ENCODE results near the gene KTI12.

DNA sequence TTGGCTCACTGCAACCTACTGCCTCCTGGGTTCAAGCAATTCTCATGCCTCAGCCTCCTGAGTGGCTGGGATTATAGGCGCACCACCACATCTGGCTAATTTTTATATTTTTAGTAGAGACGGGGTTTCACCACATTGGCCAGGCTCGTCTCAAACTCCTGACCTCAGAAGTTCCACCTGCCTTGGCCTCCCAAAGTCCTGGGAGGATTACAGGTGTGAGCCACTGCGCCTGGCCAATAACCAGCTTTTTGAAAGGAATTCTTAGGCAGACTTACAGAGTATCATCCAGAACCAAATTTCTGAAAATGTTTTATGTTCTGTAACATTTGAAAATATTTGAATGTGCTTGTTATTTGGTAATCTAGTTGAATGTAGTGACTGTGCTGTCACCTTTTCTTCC lies 37.1 kb upstream of the KTI12 start:
- TF ChIP-seq ZFP41 (tag by site-specific recombination; IDR thresholded peaks at IDR 0.05; ENCODE audit: borderline replicate concordance) = no peak
- TF ChIP-seq, protein P1, sequence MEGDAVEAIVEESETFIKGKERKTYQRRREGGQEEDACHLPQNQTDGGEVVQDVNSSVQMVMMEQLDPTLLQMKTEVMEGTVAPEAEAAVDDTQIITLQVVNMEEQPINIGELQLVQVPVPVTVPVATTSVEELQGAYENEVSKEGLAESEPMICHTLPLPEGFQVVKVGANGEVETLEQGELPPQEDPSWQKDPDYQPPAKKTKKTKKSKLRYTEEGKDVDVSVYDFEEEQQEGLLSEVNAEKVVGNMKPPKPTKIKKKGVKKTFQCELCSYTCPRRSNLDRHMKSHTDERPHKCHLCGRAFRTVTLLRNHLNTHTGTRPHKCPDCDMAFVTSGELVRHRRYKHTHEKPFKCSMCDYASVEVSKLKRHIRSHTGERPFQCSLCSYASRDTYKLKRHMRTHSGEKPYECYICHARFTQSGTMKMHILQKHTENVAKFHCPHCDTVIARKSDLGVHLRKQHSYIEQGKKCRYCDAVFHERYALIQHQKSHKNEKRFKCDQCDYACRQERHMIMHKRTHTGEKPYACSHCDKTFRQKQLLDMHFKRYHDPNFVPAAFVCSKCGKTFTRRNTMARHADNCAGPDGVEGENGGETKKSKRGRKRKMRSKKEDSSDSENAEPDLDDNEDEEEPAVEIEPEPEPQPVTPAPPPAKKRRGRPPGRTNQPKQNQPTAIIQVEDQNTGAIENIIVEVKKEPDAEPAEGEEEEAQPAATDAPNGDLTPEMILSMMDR (tag by site-specific recombination; IDR thresholded peaks at IDR 0.05) = no peak
- TF ChIP-seq ZNF292 (tag by site-specific recombination; IDR thresholded peaks at IDR 0.05; ENCODE audit: borderline replicate concordance, low read depth) = no peak
- no peak for TF ChIP-seq ZNF391 (tag by site-specific recombination; IDR thresholded peaks at IDR 0.05; ENCODE audit: borderline replicate concordance, low read depth)
- no peak for TF ChIP-seq ZNF140 (tag by site-specific recombination; IDR thresholded peaks at IDR 0.05)
- TF ChIP-seq, protein P2, sequence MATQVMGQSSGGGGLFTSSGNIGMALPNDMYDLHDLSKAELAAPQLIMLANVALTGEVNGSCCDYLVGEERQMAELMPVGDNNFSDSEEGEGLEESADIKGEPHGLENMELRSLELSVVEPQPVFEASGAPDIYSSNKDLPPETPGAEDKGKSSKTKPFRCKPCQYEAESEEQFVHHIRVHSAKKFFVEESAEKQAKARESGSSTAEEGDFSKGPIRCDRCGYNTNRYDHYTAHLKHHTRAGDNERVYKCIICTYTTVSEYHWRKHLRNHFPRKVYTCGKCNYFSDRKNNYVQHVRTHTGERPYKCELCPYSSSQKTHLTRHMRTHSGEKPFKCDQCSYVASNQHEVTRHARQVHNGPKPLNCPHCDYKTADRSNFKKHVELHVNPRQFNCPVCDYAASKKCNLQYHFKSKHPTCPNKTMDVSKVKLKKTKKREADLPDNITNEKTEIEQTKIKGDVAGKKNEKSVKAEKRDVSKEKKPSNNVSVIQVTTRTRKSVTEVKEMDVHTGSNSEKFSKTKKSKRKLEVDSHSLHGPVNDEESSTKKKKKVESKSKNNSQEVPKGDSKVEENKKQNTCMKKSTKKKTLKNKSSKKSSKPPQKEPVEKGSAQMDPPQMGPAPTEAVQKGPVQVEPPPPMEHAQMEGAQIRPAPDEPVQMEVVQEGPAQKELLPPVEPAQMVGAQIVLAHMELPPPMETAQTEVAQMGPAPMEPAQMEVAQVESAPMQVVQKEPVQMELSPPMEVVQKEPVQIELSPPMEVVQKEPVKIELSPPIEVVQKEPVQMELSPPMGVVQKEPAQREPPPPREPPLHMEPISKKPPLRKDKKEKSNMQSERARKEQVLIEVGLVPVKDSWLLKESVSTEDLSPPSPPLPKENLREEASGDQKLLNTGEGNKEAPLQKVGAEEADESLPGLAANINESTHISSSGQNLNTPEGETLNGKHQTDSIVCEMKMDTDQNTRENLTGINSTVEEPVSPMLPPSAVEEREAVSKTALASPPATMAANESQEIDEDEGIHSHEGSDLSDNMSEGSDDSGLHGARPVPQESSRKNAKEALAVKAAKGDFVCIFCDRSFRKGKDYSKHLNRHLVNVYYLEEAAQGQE (tag by site-specific recombination; IDR thresholded peaks at IDR 0.05) = no peak
- TF ChIP-seq, protein P3, sequence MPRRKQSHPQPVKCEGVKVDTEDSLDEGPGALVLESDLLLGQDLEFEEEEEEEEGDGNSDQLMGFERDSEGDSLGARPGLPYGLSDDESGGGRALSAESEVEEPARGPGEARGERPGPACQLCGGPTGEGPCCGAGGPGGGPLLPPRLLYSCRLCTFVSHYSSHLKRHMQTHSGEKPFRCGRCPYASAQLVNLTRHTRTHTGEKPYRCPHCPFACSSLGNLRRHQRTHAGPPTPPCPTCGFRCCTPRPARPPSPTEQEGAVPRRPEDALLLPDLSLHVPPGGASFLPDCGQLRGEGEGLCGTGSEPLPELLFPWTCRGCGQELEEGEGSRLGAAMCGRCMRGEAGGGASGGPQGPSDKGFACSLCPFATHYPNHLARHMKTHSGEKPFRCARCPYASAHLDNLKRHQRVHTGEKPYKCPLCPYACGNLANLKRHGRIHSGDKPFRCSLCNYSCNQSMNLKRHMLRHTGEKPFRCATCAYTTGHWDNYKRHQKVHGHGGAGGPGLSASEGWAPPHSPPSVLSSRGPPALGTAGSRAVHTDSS (tag by site-specific recombination; IDR thresholded peaks at IDR 0.05) = no peak
- TF ChIP-seq, protein P4, sequence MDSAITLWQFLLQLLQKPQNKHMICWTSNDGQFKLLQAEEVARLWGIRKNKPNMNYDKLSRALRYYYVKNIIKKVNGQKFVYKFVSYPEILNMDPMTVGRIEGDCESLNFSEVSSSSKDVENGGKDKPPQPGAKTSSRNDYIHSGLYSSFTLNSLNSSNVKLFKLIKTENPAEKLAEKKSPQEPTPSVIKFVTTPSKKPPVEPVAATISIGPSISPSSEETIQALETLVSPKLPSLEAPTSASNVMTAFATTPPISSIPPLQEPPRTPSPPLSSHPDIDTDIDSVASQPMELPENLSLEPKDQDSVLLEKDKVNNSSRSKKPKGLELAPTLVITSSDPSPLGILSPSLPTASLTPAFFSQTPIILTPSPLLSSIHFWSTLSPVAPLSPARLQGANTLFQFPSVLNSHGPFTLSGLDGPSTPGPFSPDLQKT (IDR thresholded peaks at IDR 0.05; ENCODE audit: borderline replicate concordance, low read depth, low read length) = no peak
- TF ChIP-seq, protein P5, sequence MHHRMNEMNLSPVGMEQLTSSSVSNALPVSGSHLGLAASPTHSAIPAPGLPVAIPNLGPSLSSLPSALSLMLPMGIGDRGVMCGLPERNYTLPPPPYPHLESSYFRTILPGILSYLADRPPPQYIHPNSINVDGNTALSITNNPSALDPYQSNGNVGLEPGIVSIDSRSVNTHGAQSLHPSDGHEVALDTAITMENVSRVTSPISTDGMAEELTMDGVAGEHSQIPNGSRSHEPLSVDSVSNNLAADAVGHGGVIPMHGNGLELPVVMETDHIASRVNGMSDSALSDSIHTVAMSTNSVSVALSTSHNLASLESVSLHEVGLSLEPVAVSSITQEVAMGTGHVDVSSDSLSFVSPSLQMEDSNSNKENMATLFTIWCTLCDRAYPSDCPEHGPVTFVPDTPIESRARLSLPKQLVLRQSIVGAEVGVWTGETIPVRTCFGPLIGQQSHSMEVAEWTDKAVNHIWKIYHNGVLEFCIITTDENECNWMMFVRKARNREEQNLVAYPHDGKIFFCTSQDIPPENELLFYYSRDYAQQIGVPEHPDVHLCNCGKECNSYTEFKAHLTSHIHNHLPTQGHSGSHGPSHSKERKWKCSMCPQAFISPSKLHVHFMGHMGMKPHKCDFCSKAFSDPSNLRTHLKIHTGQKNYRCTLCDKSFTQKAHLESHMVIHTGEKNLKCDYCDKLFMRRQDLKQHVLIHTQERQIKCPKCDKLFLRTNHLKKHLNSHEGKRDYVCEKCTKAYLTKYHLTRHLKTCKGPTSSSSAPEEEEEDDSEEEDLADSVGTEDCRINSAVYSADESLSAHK (tag by site-specific recombination; IDR thresholded peaks at IDR 0.05) = no peak
- TF ChIP-seq ZBTB1 (tag by site-specific recombination; IDR thresholded peaks at IDR 0.05) = no peak
- TF ChIP-seq, protein P6, sequence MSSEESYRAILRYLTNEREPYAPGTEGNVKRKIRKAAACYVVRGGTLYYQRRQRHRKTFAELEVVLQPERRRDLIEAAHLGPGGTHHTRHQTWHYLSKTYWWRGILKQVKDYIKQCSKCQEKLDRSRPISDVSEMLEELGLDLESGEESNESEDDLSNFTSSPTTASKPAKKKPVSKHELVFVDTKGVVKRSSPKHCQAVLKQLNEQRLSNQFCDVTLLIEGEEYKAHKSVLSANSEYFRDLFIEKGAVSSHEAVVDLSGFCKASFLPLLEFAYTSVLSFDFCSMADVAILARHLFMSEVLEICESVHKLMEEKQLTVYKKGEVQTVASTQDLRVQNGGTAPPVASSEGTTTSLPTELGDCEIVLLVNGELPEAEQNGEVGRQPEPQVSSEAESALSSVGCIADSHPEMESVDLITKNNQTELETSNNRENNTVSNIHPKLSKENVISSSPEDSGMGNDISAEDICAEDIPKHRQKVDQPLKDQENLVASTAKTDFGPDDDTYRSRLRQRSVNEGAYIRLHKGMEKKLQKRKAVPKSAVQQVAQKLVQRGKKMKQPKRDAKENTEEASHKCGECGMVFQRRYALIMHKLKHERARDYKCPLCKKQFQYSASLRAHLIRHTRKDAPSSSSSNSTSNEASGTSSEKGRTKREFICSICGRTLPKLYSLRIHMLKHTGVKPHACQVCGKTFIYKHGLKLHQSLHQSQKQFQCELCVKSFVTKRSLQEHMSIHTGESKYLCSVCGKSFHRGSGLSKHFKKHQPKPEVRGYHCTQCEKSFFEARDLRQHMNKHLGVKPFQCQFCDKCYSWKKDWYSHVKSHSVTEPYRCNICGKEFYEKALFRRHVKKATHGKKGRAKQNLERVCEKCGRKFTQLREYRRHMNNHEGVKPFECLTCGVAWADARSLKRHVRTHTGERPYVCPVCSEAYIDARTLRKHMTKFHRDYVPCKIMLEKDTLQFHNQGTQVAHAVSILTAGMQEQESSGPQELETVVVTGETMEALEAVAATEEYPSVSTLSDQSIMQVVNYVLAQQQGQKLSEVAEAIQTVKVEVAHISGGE (tag by site-specific recombination; conservative IDR thresholded peaks at IDR 0.05; ENCODE audit: low read depth) = no peak
